Measurements from ENCODE around the gene TMEM182. TPM values are rescaled to one million over a fixed set of nuclear protein-coding genes. Genes with fewer than 3 reads are reported as not detected.

Gene TMEM182
- polyA plus RNA-seq, 1 donor from 2014 or later = 3.8 TPM

- H3K27me3 ChIP-seq (ENCODE audit: insufficient read depth, low read depth, low read length) = no peaks in the 10 kb centered on the region
- no peaks in the 10 kb centered on the region for H3K79me2 ChIP-seq (replicated peaks; ENCODE audit: insufficient read depth, low read length)
- no peaks in the 10 kb centered on the region for H3K36me3 ChIP-seq (ENCODE audit: insufficient read depth, low read length)
- no peak overlapping the region for H3K4me3 ChIP-seq (ENCODE audit: low read length)
- H3K27ac ChIP-seq (ENCODE audit: low read length) = no peak overlapping the region
- no peak overlapping the region for H2AFZ ChIP-seq (ENCODE audit: low read depth, low read length)
- H4K20me1 ChIP-seq (ENCODE audit: insufficient read depth) = no peaks in the 10 kb centered on the region
- no peaks in the 10 kb centered on the region for H3F3A ChIP-seq (ENCODE audit: insufficient read depth, low read length, poor library complexity, severe bottlenecking)
- TF ChIP-seq CTCF (IDR thresholded peaks at IDR 0.05; ENCODE audit: poor library complexity, severe bottlenecking) = no peak
- no peak for TF ChIP-seq RAD21 (conservative IDR thresholded peaks at IDR 0.05)
- TF ChIP-seq REST (IDR thresholded peaks at IDR 0.05; ENCODE audit: borderline replicate concordance) = no peak
- TF ChIP-seq SMC3 (conservative IDR thresholded peaks at IDR 0.05; ENCODE audit: poor library complexity) = no peak
- H3K9me2 ChIP-seq (ENCODE audit: insufficient read depth, low read length) = no peaks in the 10 kb centered on the region
- no peak overlapping the region for H3K9ac ChIP-seq (ENCODE audit: low read length)
- no peaks in the 10 kb centered on the region for H3K9me3 ChIP-seq (ENCODE audit: low read length)
- no peak overlapping the region for H3K4me2 ChIP-seq (ENCODE audit: low read length)
Measured at GRCh38 chr2:102783506-102784183, 21.8 kb downstream of the TMEM182 start.

GRCh38 chr2:102784940-102785339, 23.1 kb downstream of the TMEM182 start:
- Histone ChIP-seq H3K9me3 (ENCODE audit: low read length) (no peaks in the 10 kb centered on the region), H3K27ac (ENCODE audit: low read length) (no peak overlapping the region)

More at GRCh38 chr2:102784940-102785339, 23.1 kb downstream of the TMEM182 start:
- no peaks in the 10 kb centered on the region for H3K27me3 ChIP-seq (ENCODE audit: insufficient read depth, low read depth, low read length)
- no peaks in the 10 kb centered on the region for H4K20me1 ChIP-seq (ENCODE audit: insufficient read depth)
- no peak for TF ChIP-seq REST (IDR thresholded peaks at IDR 0.05; ENCODE audit: borderline replicate concordance)
- no peak for TF ChIP-seq CTCF (IDR thresholded peaks at IDR 0.05; ENCODE audit: poor library complexity, severe bottlenecking)
- no peak for TF ChIP-seq EP300 (conservative IDR thresholded peaks at IDR 0.05; ENCODE audit: poor library complexity, severe bottlenecking)
- TF ChIP-seq SMC3 (conservative IDR thresholded peaks at IDR 0.05; ENCODE audit: poor library complexity) = no peak
- no peak for TF ChIP-seq POLR2AphosphoS5 (IDR thresholded peaks at IDR 0.05)
- no peak for TF ChIP-seq MXI1 (conservative IDR thresholded peaks at IDR 0.05; ENCODE audit: poor library complexity, severe bottlenecking)
- no peak for TF ChIP-seq TAF1 (IDR thresholded peaks at IDR 0.05; ENCODE audit: low read depth)
- H3K4me3 ChIP-seq (ENCODE audit: low read length) = no peak overlapping the region
- no peak overlapping the region for H3K9ac ChIP-seq (ENCODE audit: low read length)
- H3K79me2 ChIP-seq (replicated peaks; ENCODE audit: insufficient read depth, low read length) = no peaks in the 10 kb centered on the region
- no peak overlapping the region for H2AFZ ChIP-seq (ENCODE audit: low read depth, low read length)
- H3F3A ChIP-seq (ENCODE audit: insufficient read depth, low read length, poor library complexity, severe bottlenecking) = no peaks in the 10 kb centered on the region
- H3K36me3 ChIP-seq (ENCODE audit: insufficient read depth, low read length) = no peaks in the 10 kb centered on the region
- no peaks in the 10 kb centered on the region for H3K9me2 ChIP-seq (ENCODE audit: insufficient read depth, low read length)
- H3K4me2 ChIP-seq (ENCODE audit: low read length) = no peak overlapping the region

Data from neural cell (in vitro differentiated cells).